PFSK-1 (cell line): ENCODE data around the gene C19orf44.

Experiments used
- FOXP2 ChIP-seq: optimal IDR thresholded peaks from 2 replicates; pipeline ENCODE3; 2011; ENCODE audit warnings: borderline replicate concordance, control low read depth, inconsistent platforms; ENCODE audit not compliant: insufficient read depth; ENCODE audit errors: extremely low read length, extremely low read depth
- POLR2AphosphoS5 ChIP-seq: IDR thresholded peaks from 2 replicates; pipeline ENCODE4 v1.6.1; 2012; ENCODE audit warnings: low read depth, mild to moderate bottlenecking, control low read depth, low read length, moderate library complexity
- SIN3A ChIP-seq: IDR thresholded peaks from 2 replicates; pipeline ENCODE4 v1.6.1; 2012; ENCODE audit warnings: mild to moderate bottlenecking, low read length, moderate library complexity, borderline replicate concordance; ENCODE audit not compliant: insufficient read depth
- TAF1 ChIP-seq: IDR thresholded peaks from 2 replicates; pipeline ENCODE4 v1.6.1; 2012; ENCODE audit warnings: low read length, control low read depth, borderline replicate concordance; ENCODE audit not compliant: insufficient read depth
- TF ChIP-seq, protein P1 (sequence below), 2 experiments: IDR thresholded peaks; 2 replicates each; pipeline versions ENCODE4 v1.6.1 to v1.8.0; 2011 to 2012; ENCODE audit warnings: low read depth in 2 of 2, low read length in 2 of 2, control low read depth in 1 of 2, inconsistent platforms in 1 of 2, mild to moderate bottlenecking in 1 of 2, moderate library complexity in 1 of 2; ENCODE audit not compliant: insufficient read depth in 1 of 2

C19orf44 gene

DNA sequence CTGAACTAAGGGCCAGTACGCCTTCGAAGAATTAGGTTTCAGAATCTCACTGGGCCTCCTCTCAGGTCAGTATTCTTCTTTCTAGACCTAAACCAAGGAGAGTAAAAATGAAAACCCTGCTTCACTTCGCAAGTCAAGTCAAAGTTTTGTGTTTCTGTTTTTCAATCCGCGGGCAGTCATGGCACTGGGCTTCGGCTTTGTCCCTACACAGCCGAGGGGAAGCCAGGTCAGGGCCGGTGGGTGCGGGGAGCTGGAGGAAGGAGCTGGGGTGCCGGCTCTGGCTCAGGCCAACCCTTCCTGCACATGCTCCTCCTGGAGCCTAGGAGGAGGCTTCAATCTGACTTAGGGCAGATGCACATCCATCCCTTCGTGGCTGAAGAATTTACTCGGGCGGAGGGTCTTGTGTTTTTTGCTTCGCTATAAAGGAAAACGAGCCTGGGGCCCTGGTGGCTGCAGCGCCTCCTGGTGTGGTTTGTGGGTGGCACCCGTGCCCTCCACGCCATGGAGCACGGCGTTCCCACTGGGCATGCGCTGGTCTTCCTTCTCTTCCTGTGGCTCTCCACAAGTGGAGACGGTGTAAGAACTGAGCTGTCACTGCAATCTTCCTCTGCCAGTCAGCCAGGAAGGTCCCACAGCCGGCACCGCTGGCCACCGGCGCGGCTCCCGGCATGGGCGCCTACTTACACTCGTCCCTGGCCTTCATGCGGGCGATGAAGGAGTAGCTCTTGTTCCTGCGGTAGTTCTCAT is 22.5 kb downstream of the C19orf44 start:
- TF ChIP-seq POLR2AphosphoS5 = no peak
- TF ChIP-seq SIN3A = no peak
- TF ChIP-seq TAF1 = no peak
- TF ChIP-seq, protein P1, sequence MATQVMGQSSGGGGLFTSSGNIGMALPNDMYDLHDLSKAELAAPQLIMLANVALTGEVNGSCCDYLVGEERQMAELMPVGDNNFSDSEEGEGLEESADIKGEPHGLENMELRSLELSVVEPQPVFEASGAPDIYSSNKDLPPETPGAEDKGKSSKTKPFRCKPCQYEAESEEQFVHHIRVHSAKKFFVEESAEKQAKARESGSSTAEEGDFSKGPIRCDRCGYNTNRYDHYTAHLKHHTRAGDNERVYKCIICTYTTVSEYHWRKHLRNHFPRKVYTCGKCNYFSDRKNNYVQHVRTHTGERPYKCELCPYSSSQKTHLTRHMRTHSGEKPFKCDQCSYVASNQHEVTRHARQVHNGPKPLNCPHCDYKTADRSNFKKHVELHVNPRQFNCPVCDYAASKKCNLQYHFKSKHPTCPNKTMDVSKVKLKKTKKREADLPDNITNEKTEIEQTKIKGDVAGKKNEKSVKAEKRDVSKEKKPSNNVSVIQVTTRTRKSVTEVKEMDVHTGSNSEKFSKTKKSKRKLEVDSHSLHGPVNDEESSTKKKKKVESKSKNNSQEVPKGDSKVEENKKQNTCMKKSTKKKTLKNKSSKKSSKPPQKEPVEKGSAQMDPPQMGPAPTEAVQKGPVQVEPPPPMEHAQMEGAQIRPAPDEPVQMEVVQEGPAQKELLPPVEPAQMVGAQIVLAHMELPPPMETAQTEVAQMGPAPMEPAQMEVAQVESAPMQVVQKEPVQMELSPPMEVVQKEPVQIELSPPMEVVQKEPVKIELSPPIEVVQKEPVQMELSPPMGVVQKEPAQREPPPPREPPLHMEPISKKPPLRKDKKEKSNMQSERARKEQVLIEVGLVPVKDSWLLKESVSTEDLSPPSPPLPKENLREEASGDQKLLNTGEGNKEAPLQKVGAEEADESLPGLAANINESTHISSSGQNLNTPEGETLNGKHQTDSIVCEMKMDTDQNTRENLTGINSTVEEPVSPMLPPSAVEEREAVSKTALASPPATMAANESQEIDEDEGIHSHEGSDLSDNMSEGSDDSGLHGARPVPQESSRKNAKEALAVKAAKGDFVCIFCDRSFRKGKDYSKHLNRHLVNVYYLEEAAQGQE (IDR thresholded peaks at IDR 0.05; ENCODE audit: insufficient read depth in 1 of 2, low read depth in 2 of 2, low read length in 2 of 2) = no peak
- TF ChIP-seq FOXP2 = no peak

GRCh38 chr19:16519230-16519687 is 23.1 kb downstream of the C19orf44 start:
- TF ChIP-seq, protein P1 (IDR thresholded peaks at IDR 0.05; ENCODE audit: insufficient read depth in 1 of 2, low read depth in 2 of 2, low read length in 2 of 2) = no peak
- TF ChIP-seq FOXP2 (no peak), TAF1 (no peak), SIN3A (no peak), POLR2AphosphoS5 (no peak; the same call in 1 of the 2 replicates)

- TF ChIP-seq POLR2AphosphoS5 (no peak; the same call in 1 of the 2 replicates), TAF1 (no peak), SIN3A (no peak), FOXP2 (no peak)
- TF ChIP-seq, protein P1 (IDR thresholded peaks at IDR 0.05; ENCODE audit: insufficient read depth in 1 of 2, low read depth in 2 of 2, low read length in 2 of 2) = no peak
Measured at GRCh38 chr19:16520074-16520973, 24.1 kb downstream of the C19orf44 start.

DNA sequence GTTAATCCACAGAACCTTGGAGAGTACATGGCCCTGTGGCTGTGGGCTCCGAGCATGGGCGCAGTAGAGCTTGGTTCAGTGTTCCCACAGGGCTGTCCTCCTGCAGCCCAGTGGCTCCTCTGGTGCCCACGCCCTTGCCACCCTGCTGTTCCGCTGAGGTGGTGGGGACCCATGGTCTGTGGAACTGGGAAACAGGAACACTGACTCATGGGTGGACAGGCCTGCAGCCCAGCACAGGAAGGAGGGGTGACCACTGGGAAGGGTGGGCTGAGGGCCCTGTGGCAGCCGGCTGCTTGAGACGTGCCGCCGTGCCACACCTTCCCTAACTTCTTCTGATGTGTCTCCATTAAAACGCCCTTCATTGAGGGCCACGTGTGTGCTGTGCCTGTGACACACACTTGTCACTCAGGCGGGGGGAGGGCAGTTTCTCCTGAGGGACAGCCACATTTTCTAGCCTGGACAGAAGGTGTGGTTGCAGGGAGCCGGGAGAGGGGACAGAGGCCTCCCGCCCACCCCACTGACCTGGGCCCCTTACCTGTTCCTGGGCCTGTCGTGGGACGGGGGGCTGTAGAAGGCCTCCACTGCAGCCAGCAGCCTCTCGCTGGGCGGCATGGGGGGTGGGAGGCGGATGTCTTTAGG is 24.9 kb downstream of the C19orf44 start:
- TF ChIP-seq FOXP2 = no peak
- no peak; the same call in 1 of the 2 replicates for TF ChIP-seq POLR2AphosphoS5
- no peak for TF ChIP-seq TAF1

DNA sequence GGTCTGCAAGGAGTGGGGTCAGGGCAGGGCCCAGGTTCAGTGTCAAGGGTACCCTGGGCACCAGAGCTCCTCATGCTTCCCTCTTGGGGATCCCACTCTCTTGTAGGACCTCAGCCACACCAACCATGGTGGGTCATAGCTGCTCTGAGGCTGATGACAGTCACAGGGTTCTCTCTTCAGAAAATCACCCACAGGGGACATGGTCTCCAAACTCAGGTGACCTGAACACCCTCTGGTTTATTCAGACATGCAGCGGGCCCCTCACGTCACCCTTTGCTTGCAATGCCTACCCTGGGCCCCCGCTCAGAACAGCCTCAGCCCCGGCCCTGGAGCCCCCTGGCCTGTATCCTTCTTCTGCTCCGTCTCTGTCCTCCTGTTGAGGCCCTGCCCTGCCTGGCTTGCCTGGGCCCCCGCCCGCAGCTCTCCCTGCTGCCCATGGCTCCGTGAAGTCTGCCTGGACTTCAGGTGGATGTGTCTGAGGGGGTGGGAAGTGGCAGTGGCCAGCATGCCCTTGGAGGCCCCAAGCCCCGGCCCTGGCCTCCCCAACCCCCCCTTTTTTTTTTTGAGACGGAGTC is 25.6 kb downstream of the C19orf44 start:
- TF ChIP-seq FOXP2 (no peak), POLR2AphosphoS5 (no peak), SIN3A (no peak), TAF1 (no peak)
- TF ChIP-seq, protein P1 (IDR thresholded peaks at IDR 0.05; ENCODE audit: insufficient read depth in 1 of 2, low read depth in 2 of 2, low read length in 2 of 2) = no peak
